Ishikawa (cell line): Measurements from ENCODE around the gene TBC1D1.

Experiments
- CEBPB ChIP-seq: IDR thresholded peaks from 2 replicates; pipeline ENCODE4 v1.6.1; 2012
- CREB1 ChIP-seq: IDR thresholded peaks from 2 replicates; pipeline ENCODE4 v1.6.1; 2012; ENCODE audit warnings: low read depth
- EP300 ChIP-seq: IDR thresholded peaks from 2 replicates; pipeline ENCODE4 v1.6.1; 2012; ENCODE audit warnings: borderline replicate concordance
- FOXM1 ChIP-seq: IDR thresholded peaks from 2 replicates; pipeline ENCODE4 v1.6.1; 2012; ENCODE audit warnings: low read depth, borderline replicate concordance
- RAD21 ChIP-seq: IDR thresholded peaks from 2 replicates; pipeline ENCODE4 v1.6.1; 2012; ENCODE audit warnings: low read depth
- TAF1 ChIP-seq: IDR thresholded peaks from 2 replicates; pipeline ENCODE4 v1.6.1; 2012; ENCODE audit warnings: low read depth, mild to moderate bottlenecking
- TCF12 ChIP-seq: IDR thresholded peaks from 2 replicates; pipeline ENCODE4 v1.6.1; 2012; ENCODE audit warnings: low read depth
- TEAD4 ChIP-seq: IDR thresholded peaks from 2 replicates; pipeline ENCODE4 v1.6.1; 2012
- YY1 ChIP-seq: IDR thresholded peaks from 2 replicates; pipeline ENCODE4 v1.6.1; 2012; ENCODE audit warnings: low read depth
- ZBTB7A ChIP-seq: IDR thresholded peaks from 2 replicates; pipeline ENCODE4 v1.6.1; 2012; ENCODE audit warnings: low read depth
- TF ChIP-seq, protein P1 (sequence below): IDR thresholded peaks from 2 replicates; pipeline ENCODE4 v1.6.1; 2012
- TF ChIP-seq, protein P2 (sequence below): IDR thresholded peaks from 2 replicates; pipeline ENCODE4 v1.6.1; 2012; ENCODE audit warnings: low read depth, mild to moderate bottlenecking
- TF ChIP-seq, protein P3 (sequence below): IDR thresholded peaks from 2 replicates; pipeline ENCODE4 v1.6.1; 2012

DNA sequence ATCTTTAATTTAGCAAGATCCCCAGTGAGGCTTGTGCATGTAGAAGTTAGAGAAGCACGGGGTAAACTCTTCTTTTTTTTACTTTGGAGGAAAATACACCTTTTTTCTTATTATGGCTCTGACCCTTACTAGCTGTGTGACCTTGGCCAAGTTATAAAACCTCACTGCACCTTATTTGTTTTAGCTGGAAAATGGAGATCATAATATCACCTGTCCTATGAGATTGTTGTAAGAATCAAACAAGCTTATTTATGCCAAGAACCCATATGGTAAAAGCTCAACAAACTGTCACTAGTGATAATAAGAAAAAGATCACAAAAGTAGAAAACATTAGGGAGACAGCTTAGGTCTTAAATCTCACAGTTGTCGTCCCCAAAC, 196.0 kb downstream of the TBC1D1 start:
- no peak for TF ChIP-seq TAF1
- TF ChIP-seq, protein P1, sequence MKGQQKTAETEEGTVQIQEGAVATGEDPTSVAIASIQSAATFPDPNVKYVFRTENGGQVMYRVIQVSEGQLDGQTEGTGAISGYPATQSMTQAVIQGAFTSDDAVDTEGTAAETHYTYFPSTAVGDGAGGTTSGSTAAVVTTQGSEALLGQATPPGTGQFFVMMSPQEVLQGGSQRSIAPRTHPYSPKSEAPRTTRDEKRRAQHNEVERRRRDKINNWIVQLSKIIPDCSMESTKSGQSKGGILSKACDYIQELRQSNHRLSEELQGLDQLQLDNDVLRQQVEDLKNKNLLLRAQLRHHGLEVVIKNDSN: no peak
- no peak for TF ChIP-seq YY1
- TF ChIP-seq EP300: no peak
- TF ChIP-seq, protein P2, sequence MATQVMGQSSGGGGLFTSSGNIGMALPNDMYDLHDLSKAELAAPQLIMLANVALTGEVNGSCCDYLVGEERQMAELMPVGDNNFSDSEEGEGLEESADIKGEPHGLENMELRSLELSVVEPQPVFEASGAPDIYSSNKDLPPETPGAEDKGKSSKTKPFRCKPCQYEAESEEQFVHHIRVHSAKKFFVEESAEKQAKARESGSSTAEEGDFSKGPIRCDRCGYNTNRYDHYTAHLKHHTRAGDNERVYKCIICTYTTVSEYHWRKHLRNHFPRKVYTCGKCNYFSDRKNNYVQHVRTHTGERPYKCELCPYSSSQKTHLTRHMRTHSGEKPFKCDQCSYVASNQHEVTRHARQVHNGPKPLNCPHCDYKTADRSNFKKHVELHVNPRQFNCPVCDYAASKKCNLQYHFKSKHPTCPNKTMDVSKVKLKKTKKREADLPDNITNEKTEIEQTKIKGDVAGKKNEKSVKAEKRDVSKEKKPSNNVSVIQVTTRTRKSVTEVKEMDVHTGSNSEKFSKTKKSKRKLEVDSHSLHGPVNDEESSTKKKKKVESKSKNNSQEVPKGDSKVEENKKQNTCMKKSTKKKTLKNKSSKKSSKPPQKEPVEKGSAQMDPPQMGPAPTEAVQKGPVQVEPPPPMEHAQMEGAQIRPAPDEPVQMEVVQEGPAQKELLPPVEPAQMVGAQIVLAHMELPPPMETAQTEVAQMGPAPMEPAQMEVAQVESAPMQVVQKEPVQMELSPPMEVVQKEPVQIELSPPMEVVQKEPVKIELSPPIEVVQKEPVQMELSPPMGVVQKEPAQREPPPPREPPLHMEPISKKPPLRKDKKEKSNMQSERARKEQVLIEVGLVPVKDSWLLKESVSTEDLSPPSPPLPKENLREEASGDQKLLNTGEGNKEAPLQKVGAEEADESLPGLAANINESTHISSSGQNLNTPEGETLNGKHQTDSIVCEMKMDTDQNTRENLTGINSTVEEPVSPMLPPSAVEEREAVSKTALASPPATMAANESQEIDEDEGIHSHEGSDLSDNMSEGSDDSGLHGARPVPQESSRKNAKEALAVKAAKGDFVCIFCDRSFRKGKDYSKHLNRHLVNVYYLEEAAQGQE: no peak
- no peak for TF ChIP-seq TEAD4
- TF ChIP-seq FOXM1: no peak
- TF ChIP-seq ZBTB7A: no peak
- no peak for TF ChIP-seq RAD21
- TF ChIP-seq, protein P3, sequence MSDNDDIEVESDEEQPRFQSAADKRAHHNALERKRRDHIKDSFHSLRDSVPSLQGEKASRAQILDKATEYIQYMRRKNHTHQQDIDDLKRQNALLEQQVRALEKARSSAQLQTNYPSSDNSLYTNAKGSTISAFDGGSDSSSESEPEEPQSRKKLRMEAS: no peak
- TF ChIP-seq CEBPB: no peak
- no peak for TF ChIP-seq CREB1
- no peak for TF ChIP-seq TCF12
